GM12872 (cell line): Measurements from ENCODE around the gene KREMEN1.
A peak's percentile ranks its signal among the peaks of the same experiment; 100 is the strongest.

Source experiments
- TF ChIP-seq, protein P1 (sequence below): IDR thresholded peaks from 3 replicates; pipeline ENCODE4 v1.5.1; 2011; ENCODE audit warnings: low read depth, mild to moderate bottlenecking, low read length, moderate library complexity; ENCODE audit not compliant: insufficient read depth

The KREMEN1 gene

DNA sequence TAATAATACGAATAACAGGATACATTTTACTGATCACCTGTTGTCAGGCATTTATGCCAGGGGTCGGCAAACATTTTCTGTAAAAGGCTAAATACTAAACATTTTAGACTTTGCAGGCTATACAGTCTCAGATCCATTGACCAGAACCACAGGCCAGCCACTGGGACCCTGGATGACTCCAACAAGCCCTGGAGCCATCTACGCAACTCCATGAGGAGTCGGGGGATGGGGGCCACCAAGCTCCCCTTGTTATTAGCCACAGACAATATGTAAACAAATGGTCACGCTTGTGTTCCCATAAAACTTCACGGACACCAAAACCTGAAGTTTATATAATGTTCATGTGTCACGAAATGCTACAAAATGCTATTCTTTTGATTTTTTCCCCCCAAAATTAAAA lies 78.5 kb downstream of the KREMEN1 start:
- TF ChIP-seq, protein P1, sequence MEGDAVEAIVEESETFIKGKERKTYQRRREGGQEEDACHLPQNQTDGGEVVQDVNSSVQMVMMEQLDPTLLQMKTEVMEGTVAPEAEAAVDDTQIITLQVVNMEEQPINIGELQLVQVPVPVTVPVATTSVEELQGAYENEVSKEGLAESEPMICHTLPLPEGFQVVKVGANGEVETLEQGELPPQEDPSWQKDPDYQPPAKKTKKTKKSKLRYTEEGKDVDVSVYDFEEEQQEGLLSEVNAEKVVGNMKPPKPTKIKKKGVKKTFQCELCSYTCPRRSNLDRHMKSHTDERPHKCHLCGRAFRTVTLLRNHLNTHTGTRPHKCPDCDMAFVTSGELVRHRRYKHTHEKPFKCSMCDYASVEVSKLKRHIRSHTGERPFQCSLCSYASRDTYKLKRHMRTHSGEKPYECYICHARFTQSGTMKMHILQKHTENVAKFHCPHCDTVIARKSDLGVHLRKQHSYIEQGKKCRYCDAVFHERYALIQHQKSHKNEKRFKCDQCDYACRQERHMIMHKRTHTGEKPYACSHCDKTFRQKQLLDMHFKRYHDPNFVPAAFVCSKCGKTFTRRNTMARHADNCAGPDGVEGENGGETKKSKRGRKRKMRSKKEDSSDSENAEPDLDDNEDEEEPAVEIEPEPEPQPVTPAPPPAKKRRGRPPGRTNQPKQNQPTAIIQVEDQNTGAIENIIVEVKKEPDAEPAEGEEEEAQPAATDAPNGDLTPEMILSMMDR, result no peak

GRCh38 chr22:29152045-29152953 lies 79.5 kb downstream of the KREMEN1 start:
- TF ChIP-seq, protein P1, result no peak

DNA sequence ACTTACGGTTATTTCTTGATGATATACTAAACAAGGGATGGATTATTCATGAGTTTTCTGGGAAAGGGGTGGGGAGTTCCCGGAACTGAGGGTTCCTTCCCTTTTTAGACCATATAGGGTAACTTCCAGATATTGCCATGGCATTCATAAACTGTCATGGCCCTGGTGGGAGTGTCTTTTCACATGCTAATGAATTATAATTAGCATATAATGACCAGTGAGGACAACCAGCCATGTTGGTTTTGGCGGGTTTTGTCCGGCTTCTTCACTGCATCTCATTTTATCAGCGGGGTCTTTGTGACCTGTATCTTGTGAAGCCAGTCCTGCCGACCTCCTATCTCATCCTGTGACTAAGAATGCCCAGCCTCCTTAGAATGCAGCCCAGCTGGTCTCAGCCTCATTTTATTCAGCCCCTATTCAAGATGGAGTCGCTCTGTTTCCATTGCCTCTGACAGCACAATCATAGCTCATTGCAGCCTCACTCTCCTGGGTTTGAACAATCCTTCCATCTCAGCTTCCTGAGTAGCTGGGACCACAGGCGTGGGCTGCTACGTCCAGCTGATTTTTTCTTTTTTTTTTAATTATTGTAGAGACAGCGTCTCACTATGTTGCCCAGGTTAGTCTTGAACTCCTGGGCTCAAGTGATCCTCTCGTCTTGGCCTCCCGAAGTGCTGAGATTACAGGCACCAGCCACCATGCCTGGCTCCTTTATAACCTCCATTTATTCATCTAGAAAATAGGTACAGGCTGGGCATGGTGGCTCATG lies 80.3 kb downstream of the KREMEN1 start:
- TF ChIP-seq, protein P1, result no peak

DNA sequence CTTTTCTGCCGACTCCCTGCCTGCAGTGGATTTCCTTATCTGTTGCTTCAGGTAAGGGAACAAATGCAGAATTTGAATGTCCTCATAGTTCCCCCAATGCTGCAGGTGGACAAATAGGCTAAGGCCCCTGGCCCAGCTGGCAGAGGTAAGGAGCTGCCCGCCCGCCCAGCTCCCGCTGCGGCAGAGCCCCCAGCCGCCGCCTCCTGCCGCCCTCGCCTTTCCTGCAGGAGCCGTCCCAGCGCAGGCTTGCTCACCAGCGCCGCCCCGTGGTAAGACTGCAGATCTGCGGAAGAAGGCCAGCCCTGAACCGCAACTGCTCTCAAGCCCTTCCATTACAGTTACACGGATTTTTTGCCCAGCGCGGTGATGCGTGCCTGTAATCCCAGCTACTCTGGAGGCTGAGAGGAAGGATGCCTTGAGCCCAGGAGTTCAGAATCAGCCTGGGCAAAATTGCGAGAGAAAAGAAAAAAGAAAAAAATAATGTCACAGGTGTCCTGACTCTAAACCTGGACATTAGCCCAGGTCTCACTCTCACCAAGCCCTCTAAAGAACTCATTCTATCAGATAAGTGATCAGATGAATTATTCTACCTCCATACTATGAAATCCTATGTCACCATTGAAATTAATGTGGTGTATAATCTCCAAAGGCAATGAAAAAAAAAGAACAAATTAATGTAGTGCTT lies 81.7 kb downstream of the KREMEN1 start:
- TF ChIP-seq, protein P1, result peak; percentile 97

- TF ChIP-seq, protein P1, result no peak
These were observed 83.1 kb downstream of the KREMEN1 start for GRCh38 chr22:29155966-29156365.

GRCh38 chr22:29156507-29156906 lies 83.7 kb downstream of the KREMEN1 start:
- TF ChIP-seq, protein P1, result peak; percentile 51
